MM.1S (cell line): ENCODE measurements around the gene APOA5.
A peak's percentile ranks its signal among the peaks of the same experiment; 100 is the strongest.

Source experiments
- DNase-seq: peaks from one replicate; pipeline ENCODE4 v3.0.0-alpha.2; 2015
- H2AFZ ChIP-seq: fragments of 300-600 bp; sonication (generic); 2 replicates; pipeline ENCODE4 v1.6.0; 2016; ENCODE audit warnings: antibody characterized with exemption, low read length
- H3F3A ChIP-seq: fragments of 300-600 bp; sonication (generic); 2 replicates; pipeline ENCODE4 v1.6.1; 2016; ENCODE audit warnings: mild to moderate bottlenecking, antibody characterized with exemption, low read length, moderate library complexity, mixed read lengths; ENCODE audit not compliant: insufficient read depth
- H3K27ac ChIP-seq: fragments of 300-600 bp; sonication (generic); 2 replicates; pipeline ENCODE4 v1.5.1; 2016; ENCODE audit warnings: mild to moderate bottlenecking, low read length
- H3K27me3 ChIP-seq: fragments of 300-600 bp; sonication (generic); replicated peaks from 2 replicates; pipeline ENCODE4 v1.6.0; 2016; ENCODE audit warnings: low read length; ENCODE audit not compliant: insufficient read depth
- H3K36me3 ChIP-seq: fragments of 300-600 bp; sonication (generic); replicated peaks from 2 replicates; pipeline ENCODE4 v1.6.1; 2016; ENCODE audit warnings: mild to moderate bottlenecking, low read length, mixed read lengths; ENCODE audit not compliant: insufficient read depth
- H3K4me1 ChIP-seq: fragments of 300-600 bp; sonication (generic); 2 replicates; pipeline ENCODE4 v1.6.1; 2016; ENCODE audit warnings: low read length, mixed read lengths
- H3K4me2 ChIP-seq: fragments of 300-600 bp; sonication (generic); 2 replicates; pipeline ENCODE4 v1.6.0; 2016; ENCODE audit warnings: low read depth, low read length
- H3K4me3 ChIP-seq: fragments of 300-600 bp; sonication (generic); 2 replicates; pipeline ENCODE4 v1.5.1; 2016; ENCODE audit warnings: low read length, mixed read lengths
- H3K79me2 ChIP-seq: fragments of 300-600 bp; sonication (generic); 2 replicates; pipeline ENCODE4 v1.6.1; 2016; ENCODE audit warnings: mixed run types, low read length, mixed read lengths
- H3K9ac ChIP-seq: fragments of 300-600 bp; sonication (generic); 2 replicates; pipeline ENCODE4 v1.6.1; 2016; ENCODE audit warnings: low read length, mixed read lengths
- H3K9me2 ChIP-seq: fragments of 300-600 bp; sonication (generic); replicated peaks from 2 replicates; pipeline ENCODE4 v1.6.1; 2016; ENCODE audit warnings: mild to moderate bottlenecking, low read length, mixed read lengths; ENCODE audit not compliant: insufficient read depth
- H3K9me3 ChIP-seq: fragments of 300-600 bp; sonication (generic); replicated peaks from 2 replicates; pipeline ENCODE4 v1.6.1; 2016; ENCODE audit warnings: mild to moderate bottlenecking, low read length, mixed read lengths; ENCODE audit not compliant: insufficient read depth
- H4K20me1 ChIP-seq: fragments of 300-600 bp; sonication (generic); 2 replicates; pipeline ENCODE4 v1.6.1; 2016; ENCODE audit warnings: mild to moderate bottlenecking, low read length, moderate library complexity, mixed read lengths; ENCODE audit not compliant: insufficient read depth
- CTCF ChIP-seq: fragments of 300-600 bp; sonication (generic); IDR thresholded peaks from 2 replicates; pipeline ENCODE4 v1.5.1; 2016; ENCODE audit warnings: antibody characterized with exemption, low read length, mixed read lengths
- EZH2 ChIP-seq: fragments of 300-600 bp; sonication (generic); optimal IDR thresholded peaks from 2 replicates; pipeline ENCODE3; 2017; ENCODE audit warnings: low read depth, mild to moderate bottlenecking, antibody characterized with exemption, low read length, mixed read lengths
- EZH2phosphoT487 ChIP-seq: fragments of 300-600 bp; sonication (generic); IDR thresholded peaks from 2 replicates; pipeline ENCODE4 v1.6.1; 2018; ENCODE audit warnings: antibody characterized with exemption, low read length

APOA5 gene

GRCh38 chr11:116791813-116792143 is at the start of gene APOA5:
Gene APOA5 (minus strand): TSS chr11:116791879. CDS start chr11:116791860, 19 bp downstream.
- Histone ChIP-seq H3K27ac (no peak within 1 kb of the TSS), H3K4me3 (peak within 1 kb of the TSS; percentile 33), H3K4me1 (peaks cover 11% of the 10 kb centered on the region), H3F3A (no peaks in the 10 kb centered on the region), H3K9me3 (no peaks in the 10 kb centered on the region), H3K36me3 (no peaks in the 10 kb centered on the region), H4K20me1 (no peaks in the 10 kb centered on the region), H3K4me2 (peak within 1 kb of the TSS; percentile 86), H3K9me2 (no peaks in the 10 kb centered on the region), H2AFZ (peak within 1 kb of the TSS; percentile 85), H3K27me3 (no peaks in the 10 kb centered on the region), H3K9ac (no peak within 1 kb of the TSS; the same call in 1 of the 2 replicates), H3K79me2 (peaks cover 11% of the 10 kb centered on the region)
- TF ChIP-seq EZH2: no peak
- no peak for TF ChIP-seq EZH2phosphoT487
- TF ChIP-seq CTCF: no peak
- DNase-seq: no peak

- H3K79me2 ChIP-seq: no peaks in the 10 kb centered on the region
- no peak overlapping the region for H3K4me3 ChIP-seq
- no peaks in the 10 kb centered on the region for H3K27me3 ChIP-seq
- no peaks in the 10 kb centered on the region for H3K9me3 ChIP-seq
- H4K20me1 ChIP-seq: no peaks in the 10 kb centered on the region
- H2AFZ ChIP-seq: no peak overlapping the region
- no peak overlapping the region for H3K27ac ChIP-seq
- TF ChIP-seq EZH2: no peak
- no peak for TF ChIP-seq CTCF
- TF ChIP-seq EZH2phosphoT487: no peak
- H3K4me1 ChIP-seq: 0 out of 2 replicates have a peak, but pooled peaks cover 6% of the 10 kb centered on the region
- DNase-seq: no peak
- no peak overlapping the region for H3K9ac ChIP-seq
- H3K4me2 ChIP-seq: no peak overlapping the region
- no peaks in the 10 kb centered on the region for H3F3A ChIP-seq
- no peaks in the 10 kb centered on the region for H3K9me2 ChIP-seq
- H3K36me3 ChIP-seq: no peaks in the 10 kb centered on the region; the same call in 1 of the 2 replicates
These were observed 49.1 kb upstream of the APOA5 start for GRCh38 chr11:116840746-116841296.

- no peak for DNase-seq
- H3K4me3 ChIP-seq: no peak overlapping the region
- H3K79me2 ChIP-seq: no peaks in the 10 kb centered on the region
- no peaks in the 10 kb centered on the region for H3K9me3 ChIP-seq
- H3K9ac ChIP-seq: no peak overlapping the region
- no peaks in the 10 kb centered on the region for H3K27me3 ChIP-seq
- no peaks in the 10 kb centered on the region for H3F3A ChIP-seq
- no peak overlapping the region for H3K4me2 ChIP-seq
- H3K4me1 ChIP-seq: 0 out of 2 replicates have a peak, but pooled peaks cover 6% of the 10 kb centered on the region
- H2AFZ ChIP-seq: no peak overlapping the region
- 0 out of 2 replicates have a peak, but pooled peaks have one; percentile 18 for TF ChIP-seq CTCF
- TF ChIP-seq EZH2phosphoT487: no peak
- no peak overlapping the region for H3K27ac ChIP-seq
- no peaks in the 10 kb centered on the region for H3K9me2 ChIP-seq
- H3K36me3 ChIP-seq: no peaks in the 10 kb centered on the region; the same call in 1 of the 2 replicates
- no peaks in the 10 kb centered on the region for H4K20me1 ChIP-seq
These were observed 48.6 kb upstream of the APOA5 start for GRCh38 chr11:116840224-116840745.
